Body of pancreas (tissue), 4 donors: ENCODE data around the gene TFPI. TPM values are rescaled to one million over a fixed set of nuclear protein-coding genes. Genes with fewer than 3 reads are reported as not detected.

ENCODE experiments used
- ATAC-seq: fragments of 150-250 bp; one replicate; pipeline ENCODE4 v1.9.1; 2016
- DNase-seq, 4 donors: peaks; one replicate each; pipeline ENCODE4 v3.0.0-alpha.2; 2019
- H3K27ac ChIP-seq, 4 donors: fragments of 200-600 bp; sonication (generic); 1 replicate in 3 of 4; 2 replicates in 1 of 4; pipeline versions ENCODE4 v1.5.1 to v1.6.1; 2016 to 2019; ENCODE audit warnings: mild to moderate bottlenecking in 1 of 4, mixed read lengths in 1 of 4, moderate library complexity in 1 of 4
- H3K27me3 ChIP-seq, 2 donors: fragments of 200-600 bp; sonication (generic); one replicate each; pipeline ENCODE4 v1.6.0; 2016; ENCODE audit warnings: mild to moderate bottlenecking in 1 of 2
- H3K36me3 ChIP-seq, 2 donors: fragments of 200-600 bp; sonication (generic); replicated peaks in 1 of 2; 2 replicates each; pipeline ENCODE4 v1.5.1; 2016; ENCODE audit warnings: low read depth in 2 of 2; ENCODE audit not compliant: insufficient read depth in 1 of 2
- H3K4me1 ChIP-seq: fragments of 200-600 bp; sonication (generic); one replicate; pipeline ENCODE4 v1.6.0; 2016
- H3K4me3 ChIP-seq, 2 donors: fragments of 200-600 bp; sonication (generic); 1 replicate in 1 of 2; 2 replicates in 1 of 2; pipeline ENCODE4 v1.5.1; 2016 to 2019
- H3K9me3 ChIP-seq, 3 donors: fragments of 200-600 bp; sonication (generic); 1 replicate in 2 of 3; 2 replicates in 1 of 3; pipeline ENCODE4 v1.5.1; 2016
- CTCF ChIP-seq, 7 experiments: fragments of 450-650 bp in 4 of 7; fragments of 200-600 bp in 3 of 7; sonication (generic) in 3 of 7; IDR thresholded peaks; one replicate each; pipeline ENCODE4 v1.5.1; 2016 to 2019; ENCODE audit warnings: antibody characterized with exemption in 7 of 7
- POLR2A ChIP-seq, 3 donors: fragments of 450-650 bp; IDR thresholded peaks; one replicate each; pipeline ENCODE4 v1.6.1; 2016; ENCODE audit warnings: antibody characterized with exemption in 3 of 3, mild to moderate bottlenecking in 2 of 3
- WGBS, 2 donors: methylation state at CpG; one replicate each; pipeline ENCODE4 v1.1.5; 2017; 5-methylcytosine and 5-hydroxymethylcytosine counted together
- intact Hi-C: fragments of 100-400 bp; cut with DNase I; formaldehyde crosslinking; loops from one replicate; pipeline ENCODE4 v1.15.1; 2023
- total RNA-seq, 2 donors: library from RNA; depleted of rRNA; stranded (reverse); fragments of >200 nt; gene quantifications; one replicate each; pipeline ENCODE4 v1.1.0, GENCODE V29; 2016

Gene TFPI
- total RNA-seq, 2 donors from 2014 or later = 21.1 to 54.2 TPM

- DNase-seq (no peak), ATAC-seq (no peak)
- Histone ChIP-seq H3K4me3 (no peak overlapping the region), H3K27ac (no peak overlapping the region), H3K27me3 (no peaks in the 10 kb centered on the region), H3K9me3 (no peaks in the 10 kb centered on the region), H3K36me3 (no peaks in the 10 kb centered on the region), H3K4me1 (no peaks in the 10 kb centered on the region)
- TF ChIP-seq CTCF (IDR thresholded peaks at IDR 0.05) (no peak), POLR2A (IDR thresholded peaks at IDR 0.05) (no peak)
- intact Hi-C loops = loop anchor here (5.0 to 10.0 kb wide), 2 partner anchors 82 to 349 kb away; no protein-coding TSS in a partner anchor
- whole genome bisulfite sequencing, 2 donors = 39 to 41% methylated on average over 1 of the region's 1 CpG
These were observed 58.9 kb downstream of the TFPI start for GRCh38 chr2:187495324-187495723.

- intact Hi-C loops = loop anchor here (10.0 kb wide), 1 partner anchor 351 kb away; no protein-coding TSS in a partner anchor
- ATAC-seq = no peak
- TF ChIP-seq POLR2A (IDR thresholded peaks at IDR 0.05) = no peak
- TF ChIP-seq CTCF (IDR thresholded peaks at IDR 0.05) = no peak
These were observed 60.2 kb downstream of the TFPI start for GRCh38 chr2:187493877-187494568.

GRCh38 chr2:187493180-187493579 is 61.1 kb downstream of the TFPI start:
- no peaks in the 10 kb centered on the region for H3K9me3 ChIP-seq
- no peak overlapping the region for H3K4me3 ChIP-seq
- WGBS, 2 donors = 76 to 77% methylated on average over 5 of the region's 5 CpGs
- no peak for TF ChIP-seq CTCF (IDR thresholded peaks at IDR 0.05)
- no peak for TF ChIP-seq POLR2A (IDR thresholded peaks at IDR 0.05)
- ATAC-seq (no peak), DNase-seq (no peak)
- intact Hi-C loops = loop anchor here (10.0 kb wide), 1 partner anchor 352 kb away; no protein-coding TSS in a partner anchor
- H3K27ac ChIP-seq = no peak overlapping the region
- no peaks in the 10 kb centered on the region for H3K4me1 ChIP-seq
- H3K27me3 ChIP-seq = peaks cover 0 to 4% of the 10 kb centered on the region in 2 donors
- H3K36me3 ChIP-seq = no peaks in the 10 kb centered on the region

More at GRCh38 chr2:187493877-187494568, 60.2 kb downstream of the TFPI start:
- no peak overlapping the region for H3K27ac ChIP-seq
- H3K36me3 ChIP-seq = no peaks in the 10 kb centered on the region
- no peaks in the 10 kb centered on the region for H3K4me1 ChIP-seq
- 89 to 92% methylated on average over 3 of the region's 3 CpGs for WGBS, 2 donors
- H3K9me3 ChIP-seq = no peaks in the 10 kb centered on the region
- no peak for DNase-seq
- no peaks in the 10 kb centered on the region for H3K27me3 ChIP-seq
- no peak overlapping the region for H3K4me3 ChIP-seq

GRCh38 chr2:187486241-187486640 is 68.0 kb downstream of the TFPI start:
- TF ChIP-seq CTCF (IDR thresholded peaks at IDR 0.05) (no peak), POLR2A (IDR thresholded peaks at IDR 0.05) (no peak)
- ATAC-seq (no peak), DNase-seq (no peak)
- H3K27me3 ChIP-seq = peaks cover 0 to 5% of the 10 kb centered on the region in 2 donors
- no peak overlapping the region for H3K4me3 ChIP-seq
- no peaks in the 10 kb centered on the region for H3K36me3 ChIP-seq
- no peak overlapping the region for H3K27ac ChIP-seq
- H3K9me3 ChIP-seq = no peaks in the 10 kb centered on the region
- H3K4me1 ChIP-seq = no peaks in the 10 kb centered on the region
- intact Hi-C loops = no loop called here

DNA sequence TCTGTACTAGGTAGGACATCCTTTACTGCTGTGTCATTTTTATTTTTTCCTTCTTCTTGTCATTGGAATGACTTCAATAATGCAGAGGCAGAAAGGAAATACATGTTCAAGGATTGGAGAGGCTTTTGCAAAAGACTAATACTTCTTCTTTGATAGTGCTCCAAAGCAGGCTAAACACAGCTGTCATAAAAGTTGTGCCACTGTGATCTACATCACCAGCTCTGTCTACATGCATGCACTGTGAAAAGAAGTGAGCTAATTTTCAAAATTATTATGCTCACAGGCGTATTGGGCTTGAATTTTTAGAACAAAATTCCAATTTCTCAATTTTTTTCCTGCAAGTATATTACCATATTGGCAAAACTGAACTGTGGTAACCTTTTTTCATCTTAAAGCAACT is 68.7 kb downstream of the TFPI start:
- H3K27ac ChIP-seq = no peak overlapping the region
- H3K4me3 ChIP-seq = no peak overlapping the region
- ATAC-seq (no peak), DNase-seq (no peak)
- intact Hi-C loops = no loop called here
- WGBS, 2 donors = 68 to 77% methylated on average over 1 of the region's 1 CpG
- H3K36me3 ChIP-seq = no peaks in the 10 kb centered on the region
- no peak for TF ChIP-seq CTCF (IDR thresholded peaks at IDR 0.05)
- TF ChIP-seq POLR2A (IDR thresholded peaks at IDR 0.05) = no peak
- no peaks in the 10 kb centered on the region for H3K9me3 ChIP-seq
- peaks cover 0 to 5% of the 10 kb centered on the region in 2 donors for H3K27me3 ChIP-seq
- no peaks in the 10 kb centered on the region for H3K4me1 ChIP-seq
